HepG2 (cell line): ENCODE results near the gene C19orf47. TPM values are rescaled to one million over a fixed set of nuclear protein-coding genes. Genes with fewer than 3 reads are reported as not detected.

Experiments used
- KDM4B ChIP-seq: sonication (generic); formaldehyde crosslinking; IDR thresholded peaks from 2 replicates; pipeline ENCODE4 v1.4.0; 2020; ENCODE audit warnings: missing genetic modification reagents
- KLF12 ChIP-seq: sonication (generic); formaldehyde crosslinking; IDR thresholded peaks from 2 replicates; pipeline ENCODE4 v1.4.0; 2020; ENCODE audit warnings: missing genetic modification reagents, borderline replicate concordance
- LCORL ChIP-seq, 2 experiments: fragments of 450-650 bp in 1 of 2; sonication (generic) in 1 of 2; formaldehyde crosslinking in 1 of 2; IDR thresholded peaks; 2 replicates each; pipeline versions ENCODE4 v1.5.0 to v1.6.1; 2017 to 2020; ENCODE audit warnings: antibody characterized with exemption in 1 of 2, missing genetic modification reagents in 1 of 2
- NCOA1 ChIP-seq: sonication (generic); formaldehyde crosslinking; IDR thresholded peaks from 2 replicates; pipeline ENCODE4 v1.9.0; 2021; ENCODE audit warnings: missing genetic modification reagents
- PHF21A ChIP-seq: sonication (generic); formaldehyde crosslinking; IDR thresholded peaks from 2 replicates; pipeline ENCODE4 v1.5.0; 2020; ENCODE audit warnings: mild to moderate bottlenecking, missing genetic modification reagents
- POLR2A ChIP-seq, 2 experiments: IDR thresholded peaks; 2 replicates each; pipeline ENCODE4 v1.6.1; 2011; ENCODE audit warnings: low read depth in 2 of 2, low read length in 2 of 2, mild to moderate bottlenecking in 1 of 2, moderate library complexity in 1 of 2; ENCODE audit not compliant: insufficient read depth in 1 of 2
- PRDM10 ChIP-seq: sonication (generic); formaldehyde crosslinking; IDR thresholded peaks from 2 replicates; pipeline ENCODE4 v1.4.0; 2020; ENCODE audit warnings: low read depth, missing genetic modification reagents
- SALL1 ChIP-seq: sonication (generic); formaldehyde crosslinking; IDR thresholded peaks from 2 replicates; pipeline ENCODE4 v1.8.0; 2022; ENCODE audit warnings: mild to moderate bottlenecking, missing genetic modification reagents
- SOX6 ChIP-seq, 2 experiments: fragments of 450-650 bp in 1 of 2; sonication (generic) in 1 of 2; formaldehyde crosslinking in 1 of 2; IDR thresholded peaks; 2 replicates each; pipeline versions ENCODE4 v1.4.0 to v1.6.1; 2017 to 2020; ENCODE audit warnings: antibody characterized with exemption in 1 of 2, mild to moderate bottlenecking in 1 of 2, missing genetic modification reagents in 1 of 2
- SP1 ChIP-seq, 2 experiments: fragments of 450-650 bp in 1 of 2; sonication (generic) in 1 of 2; formaldehyde crosslinking in 1 of 2; IDR thresholded peaks; 2 replicates each; pipeline versions ENCODE4 v1.4.0 to v1.6.1; 2016 to 2020; ENCODE audit warnings: missing genetic modification reagents in 1 of 2
- ZBTB3 ChIP-seq: sonication (generic); formaldehyde crosslinking; IDR thresholded peaks from 2 replicates; pipeline ENCODE4 v1.4.0; 2020; ENCODE audit warnings: low read depth, mild to moderate bottlenecking, moderate library complexity, missing genetic modification reagents, borderline replicate concordance
- ZBTB42 ChIP-seq: sonication (generic); formaldehyde crosslinking; IDR thresholded peaks from 2 replicates; pipeline ENCODE4 v1.5.0; 2020; ENCODE audit warnings: mild to moderate bottlenecking, missing genetic modification reagents
- ZBTB49 ChIP-seq: sonication (generic); formaldehyde crosslinking; IDR thresholded peaks from 2 replicates; pipeline ENCODE4 v1.4.0; 2020; ENCODE audit warnings: missing genetic modification reagents, borderline replicate concordance
- ZFP91 ChIP-seq: sonication (generic); formaldehyde crosslinking; IDR thresholded peaks from 2 replicates; pipeline ENCODE4 v1.9.0; 2022; ENCODE audit warnings: missing genetic modification reagents, mild to moderate bottlenecking, borderline replicate concordance
- ZNF282 ChIP-seq: fragments of 450-650 bp; IDR thresholded peaks from 2 replicates; pipeline ENCODE4 v1.6.1; 2018; ENCODE audit not compliant: partially characterized antibody
- ZNF3 ChIP-seq: IDR thresholded peaks from 2 replicates; pipeline ENCODE4 v1.7.0; 2017; ENCODE audit warnings: inconsistent platforms
- ZNF670 ChIP-seq: sonication (generic); formaldehyde crosslinking; IDR thresholded peaks from 2 replicates; pipeline ENCODE4 v1.8.0; 2022; ENCODE audit warnings: mild to moderate bottlenecking, missing genetic modification reagents, borderline replicate concordance
- ZNF841 ChIP-seq: sonication (generic); formaldehyde crosslinking; IDR thresholded peaks from 2 replicates; pipeline ENCODE4 v1.8.1; 2023; ENCODE audit warnings: missing genetic modification reagents, borderline replicate concordance
- polyA plus RNA-seq, 8 experiments: library from polyadenylated mRNA; depleted of rRNA in 3 of 8; stranded (reverse) in 7 of 8; unstranded in 1 of 8; fragments of >200 nt; fragmentation: Illumina TruSeq in 4 of 8; extraction: Trizol in 4 of 8; gene quantifications; 2 replicates each; pipeline versions ENCODE4 v1.2.1 to v1.2.3, GENCODE V29; 2011 to 2016; ENCODE audit warnings: low read depth in 4 of 8, missing spikeins in 1 of 8, mixed read lengths in 1 of 8; ENCODE audit not compliant: insufficient read depth in 1 of 8
- total RNA-seq, 5 experiments: library from RNA; depleted of rRNA; stranded (reverse); fragments of >200 nt; fragmentation: Illumina TruSeq; extraction: Trizol; gene quantifications; 2 replicates each; pipeline ENCODE4 v1.2.3, GENCODE V29; 2016; ENCODE audit warnings: low read depth in 1 of 5
- TF ChIP-seq, protein P1 (sequence below): sonication (generic); formaldehyde crosslinking; IDR thresholded peaks from 2 replicates; pipeline ENCODE4 v1.4.0; 2020; ENCODE audit warnings: missing genetic modification reagents

Gene C19orf47
- total and polyA plus RNA-seq, 2 of the 13 experiments (the other 11 are each of a cell fraction or from before 2014, with no cell fraction given): 8.1 to 10.6 TPM

- 0 out of 2 replicates have a peak, but pooled peaks have one; percentile 4 for TF ChIP-seq SALL1
- TF ChIP-seq ZNF282: no peak
- TF ChIP-seq PRDM10: no peak
- TF ChIP-seq POLR2A (IDR thresholded peaks at IDR 0.05; ENCODE audit: insufficient read depth in 1 of 2, low read depth in 2 of 2, low read length in 2 of 2): peak in 1 of 2 experiments; percentile 62; a peak in 1 of 4 replicates
- TF ChIP-seq PHF21A (CRISPR knock-in tag): peak; percentile 52
- TF ChIP-seq SOX6 (IDR thresholded peaks at IDR 0.05): no peak
- TF ChIP-seq SOX6 (CRISPR knock-in tag; IDR thresholded peaks at IDR 0.05): peak; percentile 25; the same call in 1 of the 2 replicates
- TF ChIP-seq ZBTB49: no peak
- no peak for TF ChIP-seq ZBTB3
- no peak for TF ChIP-seq ZBTB42 (CRISPR knock-in tag)
- TF ChIP-seq ZNF841 (CRISPR knock-in tag): no peak
- TF ChIP-seq KLF12 (CRISPR knock-in tag): no peak
- TF ChIP-seq NCOA1: no peak
- TF ChIP-seq SP1 (IDR thresholded peaks at IDR 0.05): no peak
- TF ChIP-seq SP1 (CRISPR knock-in tag; IDR thresholded peaks at IDR 0.05): 0 out of 2 replicates have a peak, but pooled peaks have one; percentile 20
- no peak for TF ChIP-seq ZNF3
- TF ChIP-seq ZFP91 (CRISPR knock-in tag): peak; percentile 99
- no peak for TF ChIP-seq KDM4B (CRISPR knock-in tag)
- TF ChIP-seq, protein P1, sequence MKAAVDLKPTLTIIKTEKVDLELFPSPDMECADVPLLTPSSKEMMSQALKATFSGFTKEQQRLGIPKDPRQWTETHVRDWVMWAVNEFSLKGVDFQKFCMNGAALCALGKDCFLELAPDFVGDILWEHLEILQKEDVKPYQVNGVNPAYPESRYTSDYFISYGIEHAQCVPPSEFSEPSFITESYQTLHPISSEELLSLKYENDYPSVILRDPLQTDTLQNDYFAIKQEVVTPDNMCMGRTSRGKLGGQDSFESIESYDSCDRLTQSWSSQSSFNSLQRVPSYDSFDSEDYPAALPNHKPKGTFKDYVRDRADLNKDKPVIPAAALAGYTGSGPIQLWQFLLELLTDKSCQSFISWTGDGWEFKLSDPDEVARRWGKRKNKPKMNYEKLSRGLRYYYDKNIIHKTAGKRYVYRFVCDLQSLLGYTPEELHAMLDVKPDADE: no peak
- TF ChIP-seq LCORL (IDR thresholded peaks at IDR 0.05): no peak
- no peak for TF ChIP-seq LCORL (CRISPR knock-in tag; IDR thresholded peaks at IDR 0.05)
- 0 out of 2 replicates have a peak, but pooled peaks have one; percentile 10 for TF ChIP-seq ZNF670 (CRISPR knock-in tag)
Observed at GRCh38 chr19:40285353-40286234, 62.6 kb downstream of the C19orf47 start (continued).
